Right renal pelvis (tissue), 4 donors: Measurements from ENCODE around the gene RNF133. TPM values are rescaled to one million over a fixed set of nuclear protein-coding genes. Genes with fewer than 3 reads are reported as not detected.

Experiments
- DNase-seq, 4 donors: peaks; one replicate each; pipeline ENCODE4 v3.0.0-alpha.2; 2013; ENCODE audit warnings: low read depth in 4 of 4, low spot score in 3 of 4, missing footprints in 1 of 4
- polyA plus RNA-seq, 4 donors: library from polyadenylated mRNA; unstranded; fragments of 120-200 nt; gene quantifications; one replicate each; pipeline ENCODE4 v1.2.1, GENCODE V29; 2013; ENCODE audit not compliant: insufficient read length in 4 of 4

Gene RNF133, protein sequence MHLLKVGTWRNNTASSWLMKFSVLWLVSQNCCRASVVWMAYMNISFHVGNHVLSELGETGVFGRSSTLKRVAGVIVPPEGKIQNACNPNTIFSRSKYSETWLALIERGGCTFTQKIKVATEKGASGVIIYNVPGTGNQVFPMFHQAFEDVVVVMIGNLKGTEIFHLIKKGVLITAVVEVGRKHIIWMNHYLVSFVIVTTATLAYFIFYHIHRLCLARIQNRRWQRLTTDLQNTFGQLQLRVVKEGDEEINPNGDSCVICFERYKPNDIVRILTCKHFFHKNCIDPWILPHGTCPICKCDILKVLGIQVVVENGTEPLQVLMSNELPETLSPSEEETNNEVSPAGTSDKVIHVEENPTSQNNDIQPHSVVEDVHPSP
- polyA plus RNA-seq = under 1 TPM in 1 of 4 donors, not detected in 3; 0.10 TPM

DNA sequence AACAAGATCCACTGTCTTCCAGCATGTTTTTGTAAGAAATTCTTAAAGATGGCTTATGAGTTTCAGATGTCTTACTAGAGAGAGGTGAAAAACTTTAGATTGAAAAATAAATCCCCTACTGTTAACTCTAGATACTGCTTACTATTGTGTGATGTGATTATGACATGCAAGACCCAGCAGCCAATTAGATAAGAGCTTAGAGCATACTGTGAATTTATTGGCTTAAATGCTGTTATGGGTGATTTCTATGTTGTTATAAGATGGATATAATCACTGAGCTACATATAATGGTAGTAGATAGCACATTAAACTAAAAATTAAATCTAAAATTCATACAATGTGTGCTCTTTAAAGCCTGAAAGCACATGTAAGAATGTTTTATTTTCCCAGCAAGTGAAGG, at the start of gene RNF133:
Gene RNF133 (minus strand): TSS at position 101 of the 400 bp plus-strand sequence. CDS start 199 bp downstream, outside the sequence.
- DNase-seq = no peak

DNA sequence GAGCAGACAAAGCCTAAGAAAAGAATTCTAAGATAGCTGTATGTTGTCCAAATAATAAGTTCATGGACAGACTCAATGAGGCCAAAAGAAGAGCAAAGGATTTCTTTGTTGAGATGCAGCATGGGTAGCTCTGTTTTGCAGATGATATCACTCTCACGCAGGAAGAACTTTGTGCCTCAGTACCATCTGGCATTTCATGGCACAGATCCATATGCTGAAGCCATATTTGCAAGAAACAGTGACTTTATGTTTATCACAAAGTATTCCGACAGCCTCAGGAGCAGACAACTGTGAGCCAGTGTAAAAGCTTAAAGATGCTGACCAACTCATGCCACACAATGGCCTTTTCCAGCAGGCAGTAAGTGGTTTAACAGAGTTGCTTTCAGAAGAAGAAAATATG, 49.3 kb upstream of the RNF133 start:
- DNase-seq = no peak

DNA sequence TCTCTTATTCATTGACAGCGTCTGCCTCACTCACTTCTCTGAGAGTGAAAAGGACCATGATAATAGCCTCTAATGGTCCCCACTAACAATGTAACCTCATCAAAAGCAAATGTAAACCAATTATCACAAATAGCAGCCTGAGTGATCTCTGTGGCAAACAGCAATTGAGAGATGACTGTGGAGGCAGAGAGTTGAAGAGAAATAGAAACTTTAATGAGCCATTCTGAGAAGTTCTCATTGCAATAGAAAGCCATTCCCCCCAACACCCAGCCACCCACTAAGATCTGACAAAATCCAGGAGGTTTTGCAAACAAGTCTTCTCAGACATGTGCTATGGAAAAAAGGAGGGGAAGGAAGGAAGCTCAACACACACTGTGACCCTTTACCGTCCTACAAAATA, 48.0 kb upstream of the RNF133 start:
- DNase-seq = no peak

DNA sequence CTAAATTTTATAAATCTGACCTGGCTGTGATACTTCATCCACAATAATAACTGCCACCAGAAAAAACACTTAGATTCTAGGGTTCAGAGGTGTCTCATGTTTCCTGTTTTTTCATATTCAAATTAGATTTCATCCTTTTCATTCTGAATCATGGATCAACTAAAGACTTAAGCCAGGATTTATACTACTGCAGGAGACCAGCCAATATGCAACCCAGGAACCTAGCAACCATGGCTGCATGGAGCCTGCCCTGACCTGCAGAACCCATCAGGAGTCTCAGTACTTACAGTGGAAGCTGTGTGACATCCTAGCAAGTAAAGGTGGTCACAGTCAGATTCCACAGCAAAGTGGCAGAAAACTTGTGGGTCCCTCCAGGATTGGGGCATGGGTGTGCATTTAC, 44.3 kb upstream of the RNF133 start:
- no peak for DNase-seq

DNA sequence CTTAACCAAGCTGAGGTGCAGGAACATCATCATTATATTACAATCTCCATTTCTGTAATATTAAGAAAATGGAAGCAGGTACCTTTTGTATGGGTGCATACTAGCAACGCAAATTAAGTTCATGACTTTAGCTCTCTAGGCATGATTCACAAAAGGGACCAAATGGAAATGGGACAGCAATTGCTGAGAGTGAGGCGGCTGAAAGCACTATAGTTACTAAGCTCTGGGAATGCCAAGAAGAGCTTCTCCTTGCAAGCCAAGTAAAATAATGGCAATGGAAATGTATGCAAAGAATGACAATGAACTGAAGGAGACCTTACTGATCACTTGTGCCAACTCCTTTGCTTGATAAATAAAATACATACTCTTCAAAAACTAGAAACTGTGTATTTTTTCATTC, 40.0 kb upstream of the RNF133 start:
- no peak for DNase-seq

DNA sequence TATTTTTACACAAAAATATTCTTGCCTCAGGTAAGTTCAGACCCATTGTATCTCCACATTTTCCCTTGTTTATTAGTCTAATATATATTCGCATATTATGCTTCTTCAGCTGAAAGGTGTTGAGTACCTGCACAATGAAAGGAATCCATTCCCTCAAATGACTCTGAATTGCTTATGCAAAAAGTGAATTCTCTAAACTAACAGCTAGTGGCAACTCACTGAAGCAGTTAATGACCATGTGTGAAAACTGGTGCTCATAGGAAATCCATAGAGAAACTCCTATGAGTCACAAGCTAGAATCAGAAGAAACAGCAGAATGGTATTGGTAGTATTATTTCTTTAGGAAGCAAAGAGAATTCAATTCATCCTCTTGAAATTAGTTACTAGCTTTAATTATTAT, 37.3 kb upstream of the RNF133 start:
- no peak for DNase-seq

DNA sequence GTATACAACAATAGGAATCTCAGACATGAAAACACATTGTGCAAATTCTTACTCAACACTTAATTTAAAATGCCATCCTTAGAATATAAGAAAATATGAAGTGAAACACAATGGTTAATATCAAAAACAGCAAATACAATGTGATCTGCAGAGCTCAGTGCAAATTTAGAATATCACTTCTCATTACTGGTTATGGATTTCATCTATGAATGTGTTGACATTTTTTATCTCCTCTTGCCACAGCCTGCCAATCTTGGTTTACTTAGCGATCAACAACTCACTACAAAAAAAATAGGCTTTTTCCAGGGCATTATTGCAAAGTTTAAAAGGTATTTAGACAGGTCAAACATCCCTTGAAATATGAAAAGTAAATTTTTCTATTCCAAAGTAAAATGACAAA, 28.8 kb upstream of the RNF133 start:
- DNase-seq = no peak

DNA sequence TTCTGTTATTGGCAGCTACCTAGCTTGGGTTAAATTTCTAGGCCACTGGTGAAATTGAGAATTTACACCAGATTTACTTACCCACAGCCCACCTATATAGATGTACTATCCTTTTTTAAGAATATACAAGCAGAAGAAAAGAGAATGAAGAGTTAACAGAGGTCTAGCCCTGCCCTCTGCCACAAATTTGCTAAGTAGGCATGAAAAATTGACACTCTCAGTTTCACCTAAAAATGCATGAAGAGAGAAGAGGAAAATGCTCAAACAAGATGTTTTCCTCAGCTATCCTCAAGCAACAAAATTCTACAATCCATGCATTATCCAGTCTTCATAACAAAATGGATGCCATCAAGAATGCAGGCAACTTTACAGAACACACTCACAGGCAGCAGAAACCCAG, 28.4 kb upstream of the RNF133 start:
- DNase-seq = no peak

DNA sequence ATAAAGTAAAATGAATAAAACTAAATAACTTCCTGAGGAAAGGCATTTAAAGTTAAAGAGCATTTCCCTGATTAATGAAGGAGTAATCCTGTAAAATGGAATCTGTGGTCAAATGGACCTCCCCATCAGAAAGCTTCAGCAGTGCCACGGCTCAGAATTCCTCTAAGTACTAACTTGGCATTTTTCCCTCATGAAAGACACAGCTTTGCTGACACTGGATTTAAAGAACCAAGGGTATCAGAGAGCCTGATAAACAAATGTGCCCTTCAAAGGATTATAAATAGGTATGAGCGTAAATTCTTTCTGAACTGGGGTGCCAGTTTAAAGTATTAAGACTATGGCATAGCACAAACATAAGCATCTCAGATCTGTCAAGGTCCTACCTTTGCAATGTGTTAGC, 28.0 kb upstream of the RNF133 start:
- DNase-seq = no peak

DNA sequence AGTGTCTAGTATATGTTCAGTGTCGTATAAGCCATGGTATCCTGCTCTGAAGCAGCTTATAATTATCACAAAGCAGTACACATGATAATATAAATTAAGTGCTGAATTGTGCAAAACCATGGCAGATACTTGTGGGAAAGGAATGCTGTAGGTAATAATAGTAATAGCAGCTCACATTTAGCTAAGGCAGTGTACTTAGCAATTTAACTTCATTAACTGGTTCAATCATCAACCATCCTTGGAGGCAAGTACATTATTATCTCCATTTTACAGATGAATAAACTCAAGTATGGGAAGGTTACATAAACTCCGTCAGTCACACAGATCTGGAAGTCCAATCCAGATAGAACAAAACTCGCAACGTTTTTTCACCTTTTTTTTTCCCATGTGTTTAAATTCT, 25.4 kb upstream of the RNF133 start:
- DNase-seq = no peak

DNA sequence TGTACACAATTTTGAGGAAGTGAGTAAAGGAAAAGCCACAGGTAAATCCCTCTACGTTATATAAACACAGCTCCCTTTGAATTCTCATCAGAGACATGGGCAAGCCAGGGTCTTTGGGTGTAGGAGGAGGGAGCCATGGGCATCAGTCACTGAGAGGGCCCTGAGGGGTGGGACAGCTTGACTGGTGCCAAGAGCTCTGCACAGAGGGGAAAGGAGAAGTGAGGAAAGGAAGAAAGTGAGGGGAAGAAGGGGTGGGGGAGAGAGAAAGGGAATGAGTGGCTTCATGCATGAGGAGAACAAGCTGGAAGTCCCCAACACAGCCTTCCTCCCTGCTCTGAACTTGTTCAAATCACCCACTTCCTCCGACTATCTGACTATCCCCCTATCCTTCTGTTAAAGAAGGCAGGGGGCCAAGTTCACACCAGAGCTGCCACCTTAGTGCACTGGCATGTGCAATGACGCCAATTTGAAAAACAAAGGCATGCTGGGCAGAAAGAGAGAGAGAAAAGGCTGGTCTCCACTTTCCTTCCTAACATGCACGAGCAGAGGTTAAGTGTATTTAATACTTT, 20.2 kb upstream of the RNF133 start:
- no peak for DNase-seq

DNA sequence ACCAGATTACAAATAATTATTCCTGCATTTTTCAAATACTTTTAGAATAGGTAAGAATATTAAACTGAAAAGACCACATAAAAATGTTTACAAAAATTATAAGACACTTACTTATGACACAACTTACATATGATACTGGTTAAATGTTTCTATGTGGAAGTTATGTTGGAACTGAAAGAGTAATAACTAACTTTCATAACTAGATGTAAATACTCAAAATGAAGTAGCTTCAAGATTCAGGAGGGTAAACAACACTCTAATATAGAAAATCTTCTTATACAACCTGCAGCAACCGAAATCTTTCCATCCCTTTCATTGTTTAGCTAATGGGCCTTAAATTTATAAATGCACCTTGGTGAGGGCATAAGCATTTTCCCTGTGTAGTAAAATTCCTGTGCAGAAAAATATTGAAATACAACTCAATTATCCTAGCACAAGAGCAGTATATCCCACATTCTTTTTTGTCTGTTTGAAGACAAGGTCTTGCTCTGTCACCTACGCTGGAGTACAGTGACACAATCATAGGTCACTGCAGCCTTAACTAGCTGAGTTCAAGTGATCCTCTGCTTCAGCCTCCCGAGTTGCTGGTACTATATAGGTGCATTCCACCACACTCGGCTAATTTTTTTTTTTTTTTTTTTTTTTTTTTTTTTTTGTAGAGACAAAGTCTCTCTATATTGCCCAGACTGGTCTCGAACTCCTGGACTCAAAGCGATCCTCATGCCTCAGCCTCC, 18.6 kb upstream of the RNF133 start:
- DNase-seq = no peak

DNA sequence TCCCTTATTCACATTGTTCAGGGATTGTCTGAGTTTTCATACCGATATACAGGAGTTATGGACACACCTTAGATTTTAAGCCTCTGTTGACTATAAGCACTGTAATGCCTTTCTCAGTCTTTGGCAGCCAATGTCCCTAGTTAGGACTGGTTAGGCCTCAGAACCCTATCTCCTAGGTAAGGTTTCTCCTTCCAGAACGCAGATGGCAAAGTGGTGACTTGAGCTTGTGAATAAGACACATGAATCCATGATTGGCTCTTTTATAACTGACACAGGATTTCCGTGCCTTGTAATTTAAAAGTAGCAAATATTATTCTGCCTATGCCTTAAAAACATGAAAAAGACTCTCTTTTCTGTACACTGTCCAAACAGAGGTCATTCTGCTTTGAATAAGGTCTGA, 16.3 kb upstream of the RNF133 start:
- no peak for DNase-seq

DNA sequence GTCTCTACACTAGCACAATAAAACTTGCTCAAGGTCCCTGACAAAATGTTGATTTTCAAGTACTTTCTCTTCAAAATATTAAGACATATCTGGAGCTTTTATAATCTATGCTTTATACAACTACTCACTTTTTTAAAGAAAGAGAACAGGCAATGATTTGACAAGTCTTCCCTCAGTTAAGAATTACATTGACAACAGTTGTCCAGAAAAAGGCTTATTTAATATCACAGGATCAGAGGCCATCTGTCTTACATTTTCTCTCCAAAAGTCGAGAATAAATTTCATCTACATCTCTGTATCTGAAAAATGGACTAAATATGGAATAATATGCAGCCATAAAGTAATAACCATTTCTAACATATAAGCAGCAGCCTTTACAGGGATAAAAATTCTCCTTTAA, 12.0 kb upstream of the RNF133 start:
- DNase-seq = no peak

DNA sequence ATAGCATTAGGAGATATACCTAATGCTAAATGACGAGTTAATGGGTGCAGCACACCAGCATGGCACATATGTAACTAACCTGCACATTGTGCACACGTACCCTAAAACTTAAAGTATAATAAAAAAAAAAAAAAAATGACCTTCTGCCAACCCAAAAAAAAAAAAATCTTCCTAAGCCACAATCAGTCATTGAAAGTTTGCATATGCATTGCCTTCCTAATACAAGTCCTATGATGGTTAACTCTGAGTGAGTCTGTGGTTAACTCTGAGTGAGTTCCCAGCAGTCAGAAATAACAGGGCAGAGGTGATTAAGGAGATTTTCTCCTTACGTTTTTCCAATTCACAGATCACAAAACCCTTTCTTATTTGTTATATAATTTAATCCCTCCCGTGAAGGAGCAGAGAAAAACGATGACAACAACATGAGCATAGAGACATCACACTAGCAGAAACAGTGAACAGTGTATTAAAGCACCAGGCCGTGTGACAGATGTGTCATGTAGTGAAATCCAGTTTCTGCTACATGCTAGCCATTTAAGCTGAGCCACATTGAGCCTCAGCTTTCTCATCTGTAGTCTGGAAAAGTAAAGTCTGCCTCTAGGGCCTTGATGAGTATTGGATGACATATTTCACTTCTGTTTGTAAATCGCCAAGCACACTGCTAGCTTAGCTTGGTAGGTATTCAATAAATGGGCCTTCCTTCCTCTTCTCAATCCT, 11.2 kb upstream of the RNF133 start:
- DNase-seq = no peak

DNA sequence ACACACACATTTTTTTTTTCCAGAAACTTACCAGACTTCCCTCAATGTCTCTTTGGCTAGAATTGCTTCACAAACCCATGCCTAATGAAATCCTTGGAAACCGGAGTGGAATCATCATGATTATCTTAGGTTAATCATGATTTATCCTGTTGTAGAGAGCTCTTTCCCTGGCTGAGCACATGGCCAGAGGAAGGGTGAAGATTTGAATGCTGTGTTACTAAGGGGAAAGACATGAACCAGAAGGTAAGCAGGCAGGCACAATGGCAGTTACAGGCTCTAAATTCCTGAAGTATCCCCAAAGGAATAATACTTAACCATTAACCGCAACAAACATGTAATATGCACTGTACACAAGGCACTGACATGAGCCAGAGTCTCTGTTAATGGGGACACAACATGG, 7.9 kb upstream of the RNF133 start:
- DNase-seq = no peak

DNA sequence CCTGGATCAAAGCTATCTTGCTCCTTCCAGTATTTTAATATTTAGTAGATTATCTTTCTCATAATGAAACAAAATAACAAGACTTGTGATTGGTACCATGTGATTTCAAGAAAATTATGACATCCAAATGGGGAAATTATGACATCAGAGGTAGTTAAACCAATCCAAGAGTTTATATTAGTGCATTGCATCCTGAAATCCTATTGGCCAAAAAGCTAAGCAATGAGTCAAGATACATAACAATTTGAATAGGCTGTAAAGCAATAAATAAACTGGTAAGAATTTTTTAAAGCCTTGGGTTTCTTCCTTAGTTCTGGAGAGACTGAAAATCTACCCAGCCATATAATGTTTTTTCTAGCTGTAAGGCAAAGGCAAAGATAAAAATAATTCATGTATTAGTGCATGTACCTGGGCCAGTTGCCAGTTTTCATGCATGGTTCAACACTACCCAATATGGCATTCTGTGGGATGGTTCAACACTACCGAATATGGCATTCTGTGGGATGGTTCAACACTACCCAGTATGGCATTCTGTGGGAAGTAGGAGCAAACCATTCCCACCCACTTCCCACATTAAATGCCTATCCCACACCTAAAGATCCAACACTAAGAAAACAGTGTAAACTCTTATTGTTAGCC, 4.1 kb upstream of the RNF133 start, which contains the start of gene RNF148:
Gene RNF148 (minus strand): TSS at position 51 of the 639 bp plus-strand sequence. CDS start 172 bp downstream, outside the sequence.
- DNase-seq = no peak

DNA sequence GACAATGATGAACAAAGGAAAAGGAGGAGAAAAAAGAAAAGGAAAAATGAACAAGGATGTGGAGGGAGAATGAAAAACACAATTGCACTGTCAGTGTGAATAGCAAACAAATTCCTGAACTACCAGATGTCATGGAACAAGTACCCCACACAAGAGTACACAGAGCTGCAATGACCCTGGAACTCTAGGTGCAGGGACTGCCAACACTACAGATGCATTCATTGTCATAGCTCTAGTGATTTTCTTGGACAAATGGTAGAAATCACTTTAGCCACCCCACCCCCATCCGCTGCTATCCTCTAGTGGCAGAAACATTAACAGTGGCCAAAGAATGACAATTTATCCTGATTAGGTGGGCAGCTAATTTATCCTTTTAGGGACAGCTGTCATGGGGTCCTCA, 3.1 kb downstream of the RNF133 start:
- no peak for DNase-seq

DNA sequence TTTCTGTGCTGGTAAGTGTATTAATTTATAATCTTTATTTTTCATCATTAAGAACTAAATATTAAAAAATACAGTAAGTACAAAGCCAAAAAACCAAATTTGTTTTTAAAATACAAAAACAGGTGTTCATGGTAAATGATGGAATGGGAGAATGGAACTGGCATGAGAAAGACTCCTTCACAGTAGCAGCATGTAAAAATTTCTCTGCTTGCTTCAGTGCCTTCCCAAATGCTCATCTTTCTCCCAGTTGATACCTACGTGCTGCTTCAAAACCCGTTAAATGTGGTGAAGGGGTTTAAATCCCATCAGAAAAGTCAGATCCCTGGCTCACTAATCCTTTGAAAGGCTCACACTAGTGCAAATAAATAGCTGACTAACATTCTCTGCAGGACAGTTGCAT, 4.2 kb downstream of the RNF133 start:
- DNase-seq = no peak

DNA sequence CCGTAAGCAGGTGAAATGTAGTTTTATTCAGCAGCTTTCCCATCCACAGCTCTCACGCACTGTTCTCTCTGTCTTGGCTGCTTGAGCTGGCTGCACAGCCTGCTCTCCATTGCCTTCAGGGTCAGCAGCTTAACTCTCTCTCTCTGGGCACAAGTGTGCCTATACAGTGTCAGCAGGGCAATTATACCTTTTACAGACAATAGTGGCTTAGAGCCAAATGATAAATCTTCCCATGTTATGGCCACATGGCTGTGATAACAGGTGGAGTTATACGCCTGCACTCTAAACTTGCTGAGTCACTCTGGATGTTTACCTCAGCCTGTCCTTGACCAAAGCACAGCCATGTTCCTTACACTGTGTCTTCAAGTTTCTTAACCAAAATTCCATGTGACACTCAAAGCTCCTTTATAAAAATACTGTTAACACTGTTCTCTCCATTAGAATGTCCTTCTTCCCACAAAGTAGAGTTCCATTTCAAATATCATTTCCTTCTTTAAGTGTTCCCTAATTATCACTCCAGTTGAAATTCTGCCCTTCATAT, 6.1 kb downstream of the RNF133 start:
- no peak for DNase-seq
